ENCODE measurements around the gene MIPEP.
"Not testable (repeated sequence)": the region's sequence is repeated elsewhere in the genome, so short reads cannot be mapped to it uniquely, and the experiment has no call there.

MIPEP gene

GRCh38 chr13:23770973-23771372 is 118.2 kb downstream of the MIPEP start:
- DNase-seq: no peak

GRCh38 chr13:23770428-23770827 is 118.8 kb downstream of the MIPEP start:
- no peak for DNase-seq

- DNase-seq: no peak
Measured at GRCh38 chr13:23769401-23769800, 119.8 kb downstream of the MIPEP start.

GRCh38 chr13:23767838-23768237 is 121.4 kb downstream of the MIPEP start:
- DNase-seq: no peak

GRCh38 chr13:23766939-23767338 is 122.3 kb downstream of the MIPEP start:
- DNase-seq: no peak

- DNase-seq: no peak
Measured at GRCh38 chr13:23766283-23766682, 122.9 kb downstream of the MIPEP start.

- no peak for DNase-seq
Measured at GRCh38 chr13:23765531-23765930, 123.7 kb downstream of the MIPEP start.

GRCh38 chr13:23763318-23763717 is 125.9 kb downstream of the MIPEP start:
- no peak for DNase-seq

GRCh38 chr13:23761760-23762159 is 127.4 kb downstream of the MIPEP start:
- not testable (repeated sequence) for DNase-seq

GRCh38 chr13:23760000-23760399 is 129.2 kb downstream of the MIPEP start:
- no peak for DNase-seq

- no peak for DNase-seq
Measured at GRCh38 chr13:23758798-23759527, 130.2 kb downstream of the MIPEP start.

GRCh38 chr13:23754997-23755396 is 134.2 kb downstream of the MIPEP start:
- DNase-seq: no peak

- no peak for DNase-seq
Measured at GRCh38 chr13:23754506-23754905, 134.7 kb downstream of the MIPEP start.

GRCh38 chr13:23753458-23753857 is 135.7 kb downstream of the MIPEP start:
- DNase-seq: no peak

- no peak for DNase-seq
Measured at GRCh38 chr13:23752111-23753001, 136.8 kb downstream of the MIPEP start.

GRCh38 chr13:23751195-23751594 is 138.0 kb downstream of the MIPEP start:
- no peak for DNase-seq

GRCh38 chr13:23750383-23751121 is 138.6 kb downstream of the MIPEP start:
- no peak for DNase-seq

GRCh38 chr13:23749288-23749873 is 139.8 kb downstream of the MIPEP start:
- no peak for DNase-seq

- no peak for DNase-seq
Measured at GRCh38 chr13:23748109-23748990, 140.8 kb downstream of the MIPEP start.

- DNase-seq: not testable (repeated sequence)
Measured at GRCh38 chr13:23746141-23746540, 143.1 kb downstream of the MIPEP start.

- no peak for DNase-seq
Measured at GRCh38 chr13:23744315-23744714, 144.9 kb downstream of the MIPEP start.
